ENCODE results near the gene STAB1. TPM values are rescaled to one million over a fixed set of nuclear protein-coding genes. Genes with fewer than 3 reads are reported as not detected.

Gene STAB1
- polyA plus RNA-seq, 6 donors from 2014 or later = not detected

- Mint-ChIP-seq H3K27ac (no peak overlapping the region), H3K4me3 (no peak overlapping the region), H3K27me3 (no peaks in the 10 kb centered on the region), H3K4me1 (peaks cover 4 to 6% (median 4%) of the 10 kb centered on the region in 3 donors), H3K9me3 (no peaks in the 10 kb centered on the region), H3K36me3 (no peaks in the 10 kb centered on the region)
- DNase-seq (no peak), ATAC-seq (ENCODE audit: low read depth in 2 of 2) (no peak)
Measured at GRCh38 chr3:52472239-52473000, 22.7 kb upstream of the STAB1 start.

GRCh38 chr3:52473026-52473425 is 22.1 kb upstream of the STAB1 start:
- H3K27me3 Mint-ChIP-seq = no peaks in the 10 kb centered on the region
- peaks cover 0 to 1% of the 10 kb centered on the region in 2 donors for H3K36me3 Mint-ChIP-seq
- peaks cover 4 to 6% (median 4%) of the 10 kb centered on the region in 3 donors for H3K4me1 Mint-ChIP-seq
- no peak for ATAC-seq (ENCODE audit: low read depth in 2 of 2)
- no peaks in the 10 kb centered on the region for H3K9me3 Mint-ChIP-seq
- no peak overlapping the region for H3K4me3 Mint-ChIP-seq
- DNase-seq = no peak
- no peak overlapping the region for H3K27ac Mint-ChIP-seq

GRCh38 chr3:52477076-52477795 is 17.9 kb upstream of the STAB1 start:
- no peak for ATAC-seq (ENCODE audit: low read depth in 2 of 2)
- no peaks in the 10 kb centered on the region for H3K9me3 Mint-ChIP-seq
- no peaks in the 10 kb centered on the region for H3K27me3 Mint-ChIP-seq
- peaks cover 0 to 3% (median 0%) of the 10 kb centered on the region in 3 donors for H3K4me1 Mint-ChIP-seq
- H3K4me3 Mint-ChIP-seq = no peak overlapping the region
- peak overlapping the region in 1 of 6 donors; percentile 39 for H3K27ac Mint-ChIP-seq
- no peak for DNase-seq
- H3K36me3 Mint-ChIP-seq = peaks cover 5 to 9% of the 10 kb centered on the region in 2 donors

GRCh38 chr3:52477796-52478095 is 17.4 kb upstream of the STAB1 start:
- Mint-ChIP-seq H3K36me3 (peaks cover 5 to 9% of the 10 kb centered on the region in 2 donors), H3K27me3 (no peaks in the 10 kb centered on the region), H3K9me3 (no peaks in the 10 kb centered on the region), H3K27ac (peak overlapping the region in 1 of 6 donors; percentile 14), H3K4me3 (no peak overlapping the region), H3K4me1 (peaks cover 0 to 3% (median 0%) of the 10 kb centered on the region in 3 donors)
- no peak for DNase-seq
- ATAC-seq (ENCODE audit: low read depth in 2 of 2) = no peak

- peaks cover 5 to 9% of the 10 kb centered on the region in 2 donors for H3K36me3 Mint-ChIP-seq
- H3K9me3 Mint-ChIP-seq = no peaks in the 10 kb centered on the region
- peaks cover 0 to 3% (median 0%) of the 10 kb centered on the region in 3 donors for H3K4me1 Mint-ChIP-seq
- DNase-seq = no peak
- H3K4me3 Mint-ChIP-seq = no peak overlapping the region
- H3K27ac Mint-ChIP-seq = peak overlapping the region in 2 of 6 donors; percentile 39 to 79
- no peaks in the 10 kb centered on the region for H3K27me3 Mint-ChIP-seq
- ATAC-seq (ENCODE audit: low read depth in 2 of 2) = no peak
Measured at GRCh38 chr3:52479037-52479876, 15.9 kb upstream of the STAB1 start.

- DNase-seq = no peak
- no peaks in the 10 kb centered on the region for H3K9me3 Mint-ChIP-seq
- H3K4me3 Mint-ChIP-seq = no peak overlapping the region
- H3K36me3 Mint-ChIP-seq = peaks cover 5 to 9% of the 10 kb centered on the region in 2 donors
- peaks cover 0 to 3% (median 0%) of the 10 kb centered on the region in 3 donors for H3K4me1 Mint-ChIP-seq
- H3K27ac Mint-ChIP-seq = peak overlapping the region in 2 of 6 donors; percentile 18 to 79
- no peaks in the 10 kb centered on the region for H3K27me3 Mint-ChIP-seq
- ATAC-seq (ENCODE audit: low read depth in 2 of 2) = no peak
Measured at GRCh38 chr3:52479877-52480575, 15.1 kb upstream of the STAB1 start.

GRCh38 chr3:52480768-52481715 is 14.1 kb upstream of the STAB1 start:
- peaks cover 0 to 3% (median 0%) of the 10 kb centered on the region in 3 donors for H3K4me1 Mint-ChIP-seq
- DNase-seq = no peak
- no peaks in the 10 kb centered on the region for H3K9me3 Mint-ChIP-seq
- H3K4me3 Mint-ChIP-seq = no peak overlapping the region
- peaks cover 5 to 9% of the 10 kb centered on the region in 2 donors for H3K36me3 Mint-ChIP-seq
- H3K27me3 Mint-ChIP-seq = no peaks in the 10 kb centered on the region
- ATAC-seq (ENCODE audit: low read depth in 2 of 2) = no peak
- peak overlapping the region in 2 of 6 donors; percentile 53 to 68 for H3K27ac Mint-ChIP-seq

GRCh38 chr3:52481819-52482521 is 13.2 kb upstream of the STAB1 start:
- ATAC-seq (ENCODE audit: low read depth in 2 of 2) (no peak), DNase-seq (no peak)
- peak overlapping the region in 1 of 8 donors; percentile 63 for H3K4me3 Mint-ChIP-seq
- H3K27ac Mint-ChIP-seq = peak overlapping the region in 2 of 6 donors; percentile 65 to 69
- no peaks in the 10 kb centered on the region for H3K27me3 Mint-ChIP-seq
- H3K36me3 Mint-ChIP-seq = peaks cover 5 to 11% of the 10 kb centered on the region in 2 donors
- H3K9me3 Mint-ChIP-seq = no peaks in the 10 kb centered on the region
- H3K4me1 Mint-ChIP-seq = peaks cover 0 to 3% (median 0%) of the 10 kb centered on the region in 3 donors

- DNase-seq (no peak), ATAC-seq (ENCODE audit: low read depth in 2 of 2) (no peak)
- no peaks in the 10 kb centered on the region for H3K9me3 Mint-ChIP-seq
- no peak overlapping the region for H3K4me3 Mint-ChIP-seq
- no peaks in the 10 kb centered on the region for H3K27me3 Mint-ChIP-seq
- H3K27ac Mint-ChIP-seq = peak overlapping the region in 1 of 6 donors; percentile 58
- peaks cover 0 to 3% (median 0%) of the 10 kb centered on the region in 3 donors for H3K4me1 Mint-ChIP-seq
- peaks cover 3 to 22% of the 10 kb centered on the region in 2 donors for H3K36me3 Mint-ChIP-seq
Measured at GRCh38 chr3:52483081-52483480, 12.1 kb upstream of the STAB1 start.

- Mint-ChIP-seq H3K36me3 (peaks cover 0 to 22% of the 10 kb centered on the region in 2 donors), H3K27me3 (no peaks in the 10 kb centered on the region), H3K9me3 (no peaks in the 10 kb centered on the region), H3K27ac (peak overlapping the region in 1 of 6 donors; percentile 47), H3K4me1 (peaks cover 0 to 3% (median 0%) of the 10 kb centered on the region in 3 donors), H3K4me3 (no peak overlapping the region)
- ATAC-seq (ENCODE audit: low read depth in 2 of 2) (no peak), DNase-seq (no peak)
Measured at GRCh38 chr3:52483577-52484381, 11.4 kb upstream of the STAB1 start.
